GM23338 (cell line): Measurements from ENCODE around the gene ACOX3.

ENCODE experiments used
- CTCF ChIP-seq, 2 experiments: fragments of 200-600 bp in 1 of 2; sonication (generic) in 1 of 2; conservative IDR thresholded peaks; 2 replicates each; pipeline versions ENCODE4 v1.5.1 to v1.6.1; 2016 to 2017; ENCODE audit warnings: antibody characterized with exemption in 2 of 2, low read depth in 2 of 2, mild to moderate bottlenecking in 2 of 2, moderate library complexity in 1 of 2
- EZH2phosphoT487 ChIP-seq: fragments of 200-600 bp; sonication (generic); IDR thresholded peaks from one replicate; pipeline ENCODE4 v1.8.1; 2018; ENCODE audit warnings: antibody characterized with exemption; ENCODE audit not compliant: unreplicated experiment
- NANOG ChIP-seq: IDR thresholded peaks from 2 replicates; pipeline ENCODE4 v1.6.1; 2016; ENCODE audit warnings: antibody characterized with exemption, borderline replicate concordance
- ZNF462 ChIP-seq: fragments of 250-450 bp; sonication (Bioruptor Pico); IDR thresholded peaks from 2 replicates; pipeline ENCODE4 v1.5.0; 2020; ENCODE audit warnings: mild to moderate bottlenecking, moderate library complexity

- TF ChIP-seq EZH2phosphoT487 (no peak), CTCF (conservative IDR thresholded peaks at IDR 0.05; ENCODE audit: low read depth in 2 of 2) (no peak), ZNF462 (CRISPR knock-in tag) (no peak), NANOG (no peak)
Observed at GRCh38 chr4:8390577-8390976, 49.9 kb downstream of the ACOX3 start.
